A549 (cell line): ENCODE data around the gene TAF5. TPM values are rescaled to one million over a fixed set of nuclear protein-coding genes. Genes with fewer than 3 reads are reported as not detected.

Experiments
- ATAC-seq, 2 experiments: fragments of 200-7000 bp in 1 of 2; fragments of >200 bp in 1 of 2; cut with Nextera tagmentation in 1 of 2; cut with Tn5 transposase in 1 of 2; 3 replicates each; pipeline versions ENCODE4 v1.8.0 to v1.9.1; 2018 to 2020; ENCODE audit warnings: mild to moderate bottlenecking in 1 of 2, moderate library complexity in 1 of 2
- CTCF ChIA-PET: fragments of 300-600 bp; sonication (Branson Sonifier 250); formaldehyde crosslinking; extraction: SDS; loops from one replicate; lab custom pipeline; 2021; ENCODE audit warnings: antibody characterized with exemption, inconsistent platforms; lab: Yijun Ruan, JAX
- POLR2A ChIA-PET: fragments of 350-600 bp; formaldehyde crosslinking; extraction: SDS; loops from one replicate; lab custom pipeline; 2021; ENCODE audit warnings: antibody characterized with exemption, inconsistent platforms; lab: Yijun Ruan, JAX
- DNase-seq, 2 experiments: peaks; one replicate each; pipeline versions ENCODE4 v3.0.0 to v3.0.0-alpha.2; 2011 to 2016; ENCODE audit warnings: low read depth in 1 of 2, low spot score in 1 of 2
- FAIRE-seq: peaks from 2 replicates; lab custom pipeline; 2011; peaks lifted over from hg19 to GRCh38; lab: Jason Lieb, UNC
- H3K27ac ChIP-seq, 2 experiments: fragments of >200 bp; sonication (Bioruptor Twin); formaldehyde crosslinking; 3 replicates each; pipeline ENCODE4 v1.5.1; 2016 to 2017
- H3K4me1 ChIP-seq: fragments of >200 bp; sonication (Bioruptor Twin); formaldehyde crosslinking; 3 replicates; pipeline ENCODE4 v1.6.1; 2016
- H3K4me2 ChIP-seq: fragments of >200 bp; sonication (Bioruptor Twin); formaldehyde crosslinking; 3 replicates; pipeline ENCODE4 v1.6.1; 2016
- H3K4me3 ChIP-seq: fragments of >200 bp; sonication (Bioruptor Twin); formaldehyde crosslinking; 3 replicates; pipeline ENCODE4 v1.5.1; 2016
- H3K9me3 ChIP-seq: fragments of >200 bp; sonication (Bioruptor Twin); formaldehyde crosslinking; 3 replicates; pipeline ENCODE4 v1.6.1; 2016
- BHLHE40 ChIP-seq: IDR thresholded peaks from 2 replicates; pipeline ENCODE4 v1.6.1; 2012; ENCODE audit warnings: low read depth, low read length, inconsistent platforms
- CBX2 ChIP-seq: fragments of 200-600 bp; sonication (generic); IDR thresholded peaks from 2 replicates; pipeline ENCODE4 v1.6.1; 2016; ENCODE audit warnings: low read depth, mild to moderate bottlenecking, borderline replicate concordance
- CBX8 ChIP-seq: fragments of 200-600 bp; sonication (generic); IDR thresholded peaks from 2 replicates; pipeline ENCODE4 v1.6.1; 2016
- CEBPB ChIP-seq, 2 experiments: fragments of >200 bp in 1 of 2; sonication (Bioruptor Twin) in 1 of 2; formaldehyde crosslinking in 1 of 2; IDR thresholded peaks; 2 replicates each; pipeline ENCODE4 v1.6.1; 2012 to 2016
- CHD4 ChIP-seq: fragments of 200-600 bp; sonication (generic); IDR thresholded peaks from 2 replicates; pipeline ENCODE4 v1.6.1; 2016; ENCODE audit warnings: antibody characterized with exemption, mild to moderate bottlenecking, borderline replicate concordance
- EHF ChIP-seq: fragments of 250-450 bp; sonication (Bioruptor Pico); IDR thresholded peaks from 2 replicates; pipeline ENCODE4 v1.5.0; 2020; ENCODE audit warnings: mild to moderate bottlenecking
- ESRRA ChIP-seq: fragments of 150-350 bp; IDR thresholded peaks from 2 replicates; pipeline ENCODE4 v1.6.1; 2014; ENCODE audit warnings: mild to moderate bottlenecking, low read length, borderline replicate concordance
- FOSL2 ChIP-seq, 2 experiments: fragments of 450-650 bp in 1 of 2; fragments of >200 bp in 1 of 2; sonication (Bioruptor Twin) in 1 of 2; formaldehyde crosslinking; IDR thresholded peaks; 2 replicates each; pipeline versions ENCODE4 v1.5.0 to v1.6.1; 2016 to 2020; ENCODE audit warnings: mild to moderate bottlenecking in 1 of 2, moderate library complexity in 1 of 2
- FOXS1 ChIP-seq: fragments of 250-450 bp; sonication (Bioruptor Pico); IDR thresholded peaks from 2 replicates; pipeline ENCODE4 v1.5.0; 2020; ENCODE audit warnings: mild to moderate bottlenecking, moderate library complexity
- GATA3 ChIP-seq: IDR thresholded peaks from 2 replicates; pipeline ENCODE4 v1.6.1; 2012; ENCODE audit warnings: borderline replicate concordance
- HDAC2 ChIP-seq: fragments of 200-600 bp; sonication (generic); IDR thresholded peaks from 2 replicates; pipeline ENCODE4 v1.6.1; 2016
- HOXA7 ChIP-seq: fragments of 250-450 bp; sonication (Bioruptor Pico); IDR thresholded peaks from 2 replicates; pipeline ENCODE4 v1.5.0; 2020; ENCODE audit warnings: mild to moderate bottlenecking, moderate library complexity
- KDM1A ChIP-seq: fragments of 200-600 bp; sonication (generic); IDR thresholded peaks from 2 replicates; pipeline ENCODE4 v1.6.1; 2016; ENCODE audit warnings: low read depth, mild to moderate bottlenecking
- NPAS2 ChIP-seq: fragments of 250-450 bp; sonication (Bioruptor Pico); IDR thresholded peaks from 2 replicates; pipeline ENCODE4 v1.8.0; 2022; ENCODE audit warnings: mild to moderate bottlenecking, moderate library complexity, borderline replicate concordance
- NR3C1 ChIP-seq: fragments of >200 bp; sonication (Bioruptor Twin); formaldehyde crosslinking; IDR thresholded peaks from 3 replicates; pipeline ENCODE4 v1.6.1; 2017
- PHF8 ChIP-seq: fragments of 200-600 bp; sonication (generic); IDR thresholded peaks from 2 replicates; pipeline ENCODE4 v1.6.1; 2016; ENCODE audit warnings: low read depth, mild to moderate bottlenecking, antibody characterized with exemption, moderate library complexity, borderline replicate concordance
- POLR2AphosphoS2 ChIP-seq: conservative IDR thresholded peaks from 2 replicates; pipeline ENCODE4 v1.6.1; 2012; ENCODE audit warnings: low read length, improper control_type of control experiment, inconsistent platforms
- RARB ChIP-seq: fragments of 250-450 bp; sonication (Bioruptor Pico); IDR thresholded peaks from 2 replicates; pipeline ENCODE4 v1.8.0; 2021; ENCODE audit warnings: mild to moderate bottlenecking, moderate library complexity
- RNF2 ChIP-seq: fragments of 200-600 bp; sonication (generic); IDR thresholded peaks from 2 replicates; pipeline ENCODE4 v1.6.1; 2016; ENCODE audit warnings: low read depth, mild to moderate bottlenecking, antibody characterized with exemption, moderate library complexity, borderline replicate concordance
- SREBF2 ChIP-seq: fragments of 450-650 bp; IDR thresholded peaks from 2 replicates; pipeline ENCODE4 v1.6.1; 2014; ENCODE audit warnings: mild to moderate bottlenecking, moderate library complexity
- ZFP36 ChIP-seq: fragments of 450-650 bp; IDR thresholded peaks from 2 replicates; pipeline ENCODE4 v1.6.1; 2014; ENCODE audit warnings: borderline replicate concordance; ENCODE audit not compliant: partially characterized antibody
- ZNF302 ChIP-seq: fragments of 250-450 bp; sonication (Bioruptor Pico); IDR thresholded peaks from 2 replicates; pipeline ENCODE4 v1.9.0; 2021; ENCODE audit warnings: inconsistent platforms, mild to moderate bottlenecking, moderate library complexity
- ZSCAN20 ChIP-seq: fragments of 250-450 bp; sonication (Bioruptor Pico); IDR thresholded peaks from 2 replicates; pipeline ENCODE4 v1.8.0; 2022; ENCODE audit warnings: mild to moderate bottlenecking, moderate library complexity
- WGBS: methylation state at CpG from one replicate; pipeline ENCODE4 v1.1.6; 2017; ENCODE audit errors: missing lambda C conversion rate; 5-methylcytosine and 5-hydroxymethylcytosine counted together
- polyA plus RNA-seq, 4 experiments: library from polyadenylated mRNA; depleted of rRNA in 3 of 4; stranded (reverse); fragments of >200 nt; fragmentation: RNase III in 1 of 4; extraction: RNeasy Plus Mini Kit Qiagen cat#74134 plus additional on column Dnase treatment in 1 of 4; gene quantifications; 2 replicates in 3 of 4; 3 replicates in 1 of 4; pipeline ENCODE4 v1.2.3, GENCODE V29; 2011 to 2017
- TF ChIP-seq, protein P1 (sequence below): fragments of 450-650 bp; IDR thresholded peaks from 2 replicates; pipeline ENCODE4 v1.6.1; 2014; ENCODE audit warnings: antibody characterized with exemption
- TF ChIP-seq, protein P2 (sequence below): fragments of 200-600 bp; sonication (generic); IDR thresholded peaks from 2 replicates; pipeline ENCODE4 v1.6.1; 2016; ENCODE audit warnings: antibody characterized with exemption, mild to moderate bottlenecking, moderate library complexity
- TF ChIP-seq, protein P3 (sequence below): fragments of 250-450 bp; sonication (Bioruptor Pico); IDR thresholded peaks from 2 replicates; pipeline ENCODE4 v1.5.0; 2020; ENCODE audit warnings: low read depth, mild to moderate bottlenecking, moderate library complexity

The TAF5 gene
- polyA plus RNA-seq, 2 of the 4 experiments (the other 2 are of a cell fraction) = 4.1 to 5.3 TPM

DNA sequence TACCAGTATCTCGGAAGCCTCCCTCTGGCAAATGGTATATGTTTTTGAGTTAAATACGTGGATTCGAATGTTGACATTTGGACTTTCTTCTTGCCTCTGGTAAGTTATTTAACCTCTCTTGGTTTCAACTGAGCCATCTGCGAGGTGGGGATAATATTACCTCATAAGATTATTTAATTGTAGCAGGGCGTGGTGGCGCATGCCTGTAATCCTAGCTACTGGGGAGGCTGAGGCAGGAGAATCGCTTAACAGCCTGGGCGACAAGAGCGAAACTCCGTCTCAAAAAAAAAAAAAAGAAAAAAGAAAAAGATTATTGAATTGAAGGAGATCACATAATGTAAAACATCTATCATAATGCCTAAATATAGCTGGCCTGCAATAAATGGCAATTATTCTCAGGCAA, 396 bp upstream of the TAF5 start:
- POLR2A ChIA-PET = interaction anchor here (0.7 to 1.7 kb wide), 7 partner anchors 9 to 213 kb away, joined by 3 to 8 read pairs (median 6); partner anchors contain the start of genes ATP5MK, INA, PCGF6 and PDCD11
- DNase-seq = peak in 1 of 2 experiments; percentile 16
- TF ChIP-seq PHF8 (peak; percentile 52; the same call in 1 of the 2 replicates), CHD4 (no peak)
- Histone ChIP-seq H3K9me3 (no peaks in the 10 kb centered on the region), H3K4me2 (peak overlapping the region; percentile 84), H3K4me3 (peak overlapping the region; percentile 93), H3K4me1 (peaks cover 9% of the 10 kb centered on the region; the same call in 2 of the 3 replicates), H3K27ac (peak overlapping the region; percentile 79 to 95)
- 20% methylated on average over 10 of the region's 10 CpGs for WGBS
- ATAC-seq = no peak; a peak in 1 of 6 replicates
- CTCF ChIA-PET = interaction anchor here (0.9 to 2.9 kb wide), 3 partner anchors 29 to 451 kb away, joined by 3 to 11 read pairs (median 4); partner anchors contain the start of genes ATP5MK and PDCD11
- no peak for FAIRE-seq

DNA sequence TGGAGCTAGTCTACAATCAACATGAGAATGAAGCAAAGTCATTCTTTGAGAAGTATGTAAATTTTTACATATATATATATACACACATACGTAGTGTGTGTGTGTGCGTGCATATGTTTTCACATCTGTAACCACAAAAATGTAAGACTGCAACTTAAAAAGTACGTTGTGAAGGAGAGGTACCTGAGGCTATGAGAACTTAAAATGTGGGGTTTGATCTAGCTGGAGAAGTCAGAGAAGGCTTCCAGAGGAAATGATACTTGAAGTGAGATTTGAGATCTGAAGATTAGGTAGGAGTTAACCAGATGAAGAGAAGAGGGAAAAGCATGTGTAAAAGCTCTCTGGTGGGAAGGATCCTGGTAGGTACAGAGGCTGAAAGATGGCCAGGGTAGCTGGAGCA, 5.8 kb downstream of the TAF5 start:
- ChIA-PET POLR2A (no interaction called here), CTCF (interaction anchor here (0.6 to 1.3 kb wide), 2 partner anchors 8 to 43 kb away, joined by 3 to 5 read pairs; no protein-coding TSS in a partner anchor)
- Histone ChIP-seq H3K4me3 (no peak overlapping the region), H3K4me1 (peaks cover 9% of the 10 kb centered on the region; the same call in 2 of the 3 replicates), H3K9me3 (no peaks in the 10 kb centered on the region), H3K27ac (no peak overlapping the region), H3K4me2 (no peak overlapping the region)
- 87% methylated on average over 3 of the region's 3 CpGs for WGBS
- FAIRE-seq (no peak), ATAC-seq (no peak), DNase-seq (no peak)
- TF ChIP-seq ESRRA (no peak), POLR2AphosphoS2 (no peak), SREBF2 (no peak), CBX8 (no peak), EHF (CRISPR knock-in tag) (no peak), FOSL2 (IDR thresholded peaks at IDR 0.05) (no peak), FOSL2 (CRISPR knock-in tag; IDR thresholded peaks at IDR 0.05) (no peak), BHLHE40 (no peak), GATA3 (no peak), ZSCAN20 (CRISPR knock-in tag) (no peak), CBX2 (no peak)
- TF ChIP-seq, protein P1, sequence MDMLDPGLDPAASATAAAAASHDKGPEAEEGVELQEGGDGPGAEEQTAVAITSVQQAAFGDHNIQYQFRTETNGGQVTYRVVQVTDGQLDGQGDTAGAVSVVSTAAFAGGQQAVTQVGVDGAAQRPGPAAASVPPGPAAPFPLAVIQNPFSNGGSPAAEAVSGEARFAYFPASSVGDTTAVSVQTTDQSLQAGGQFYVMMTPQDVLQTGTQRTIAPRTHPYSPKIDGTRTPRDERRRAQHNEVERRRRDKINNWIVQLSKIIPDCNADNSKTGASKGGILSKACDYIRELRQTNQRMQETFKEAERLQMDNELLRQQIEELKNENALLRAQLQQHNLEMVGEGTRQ = no peak

DNA sequence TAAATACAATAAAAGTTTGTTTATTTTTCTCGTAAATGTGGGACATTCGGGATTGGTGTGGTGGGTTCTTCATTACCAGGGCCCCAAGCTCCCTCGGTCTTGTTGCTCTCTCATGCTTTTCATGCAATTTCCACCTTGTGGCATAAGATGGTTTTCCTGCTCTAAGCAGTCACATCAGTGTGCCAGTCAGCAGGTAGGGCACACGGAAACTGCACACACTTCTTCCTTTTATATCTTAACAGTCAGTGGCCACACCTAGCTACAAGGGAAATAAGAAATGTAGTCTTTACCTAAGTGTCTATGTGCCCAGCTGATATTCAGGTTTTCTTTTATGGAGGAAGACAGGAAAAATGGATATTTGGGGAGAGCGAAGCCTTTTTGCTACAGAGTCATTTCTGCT, 6.5 kb downstream of the TAF5 start:
- no peak overlapping the region for H3K4me2 ChIP-seq
- CTCF ChIA-PET = interaction anchor here (0.8 to 1.3 kb wide), 2 partner anchors 19 to 42 kb away, joined by 3 to 5 read pairs; no protein-coding TSS in a partner anchor
- FAIRE-seq (no peak), DNase-seq (no peak), ATAC-seq (no peak)
- no peaks in the 10 kb centered on the region for H3K9me3 ChIP-seq
- no peak overlapping the region for H3K4me3 ChIP-seq
- POLR2A ChIA-PET = no interaction called here
- H3K27ac ChIP-seq = no peak overlapping the region
- 85% methylated on average over 5 of the region's 5 CpGs for WGBS
- TF ChIP-seq NR3C1 (no peak), HDAC2 (no peak), FOXS1 (CRISPR knock-in tag) (no peak), EHF (CRISPR knock-in tag) (no peak)
- TF ChIP-seq, all 56 proteins: peak for 0
- H3K4me1 ChIP-seq = peaks cover 4% of the 10 kb centered on the region; the same call in 2 of the 3 replicates

DNA sequence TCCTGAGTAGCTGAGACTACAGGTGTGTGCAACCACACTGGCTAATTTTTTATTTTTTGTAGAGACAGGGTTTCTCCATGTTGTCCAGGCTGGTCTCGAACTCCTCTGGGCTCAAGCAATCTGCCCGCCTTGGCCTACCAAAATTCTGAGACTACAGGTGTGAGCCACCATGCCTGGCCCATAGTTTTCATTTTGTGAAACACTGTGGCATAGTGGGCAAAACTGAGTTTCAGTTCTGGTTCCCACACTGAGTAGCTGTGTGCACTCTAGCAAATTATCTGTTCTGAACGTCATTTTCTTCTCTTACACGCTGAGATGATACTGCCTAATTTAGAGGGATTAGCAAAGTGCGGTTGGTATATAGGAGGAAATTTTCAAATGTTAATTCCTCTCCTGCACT, 15.0 kb downstream of the TAF5 start:
- H3K4me1 ChIP-seq = no peaks in the 10 kb centered on the region
- CTCF ChIA-PET = interaction anchor here (1.3 kb wide), 1 partner anchor 13 kb away, joined by 4 read pairs; no protein-coding TSS in a partner anchor
- H3K4me3 ChIP-seq = no peak overlapping the region
- H3K27ac ChIP-seq = no peak overlapping the region
- no peak for DNase-seq
- POLR2A ChIA-PET = no interaction called here
- ATAC-seq = no peak
- H3K9me3 ChIP-seq = no peaks in the 10 kb centered on the region
- WGBS = 93% methylated on average over 5 of the region's 5 CpGs
- no peak for FAIRE-seq
- no peak overlapping the region for H3K4me2 ChIP-seq
- no peak for TF ChIP-seq EHF (CRISPR knock-in tag)
- TF ChIP-seq RNF2 = no peak
- TF ChIP-seq NPAS2 (CRISPR knock-in tag) = no peak
- no peak for TF ChIP-seq CEBPB (IDR thresholded peaks at IDR 0.05)
- TF ChIP-seq, protein P2, sequence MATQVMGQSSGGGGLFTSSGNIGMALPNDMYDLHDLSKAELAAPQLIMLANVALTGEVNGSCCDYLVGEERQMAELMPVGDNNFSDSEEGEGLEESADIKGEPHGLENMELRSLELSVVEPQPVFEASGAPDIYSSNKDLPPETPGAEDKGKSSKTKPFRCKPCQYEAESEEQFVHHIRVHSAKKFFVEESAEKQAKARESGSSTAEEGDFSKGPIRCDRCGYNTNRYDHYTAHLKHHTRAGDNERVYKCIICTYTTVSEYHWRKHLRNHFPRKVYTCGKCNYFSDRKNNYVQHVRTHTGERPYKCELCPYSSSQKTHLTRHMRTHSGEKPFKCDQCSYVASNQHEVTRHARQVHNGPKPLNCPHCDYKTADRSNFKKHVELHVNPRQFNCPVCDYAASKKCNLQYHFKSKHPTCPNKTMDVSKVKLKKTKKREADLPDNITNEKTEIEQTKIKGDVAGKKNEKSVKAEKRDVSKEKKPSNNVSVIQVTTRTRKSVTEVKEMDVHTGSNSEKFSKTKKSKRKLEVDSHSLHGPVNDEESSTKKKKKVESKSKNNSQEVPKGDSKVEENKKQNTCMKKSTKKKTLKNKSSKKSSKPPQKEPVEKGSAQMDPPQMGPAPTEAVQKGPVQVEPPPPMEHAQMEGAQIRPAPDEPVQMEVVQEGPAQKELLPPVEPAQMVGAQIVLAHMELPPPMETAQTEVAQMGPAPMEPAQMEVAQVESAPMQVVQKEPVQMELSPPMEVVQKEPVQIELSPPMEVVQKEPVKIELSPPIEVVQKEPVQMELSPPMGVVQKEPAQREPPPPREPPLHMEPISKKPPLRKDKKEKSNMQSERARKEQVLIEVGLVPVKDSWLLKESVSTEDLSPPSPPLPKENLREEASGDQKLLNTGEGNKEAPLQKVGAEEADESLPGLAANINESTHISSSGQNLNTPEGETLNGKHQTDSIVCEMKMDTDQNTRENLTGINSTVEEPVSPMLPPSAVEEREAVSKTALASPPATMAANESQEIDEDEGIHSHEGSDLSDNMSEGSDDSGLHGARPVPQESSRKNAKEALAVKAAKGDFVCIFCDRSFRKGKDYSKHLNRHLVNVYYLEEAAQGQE = no peak
- TF ChIP-seq HDAC2 = no peak
- TF ChIP-seq HOXA7 = no peak
- TF ChIP-seq GATA3 = no peak
- no peak for TF ChIP-seq RARB (CRISPR knock-in tag)
- TF ChIP-seq ZFP36 = no peak
- TF ChIP-seq, protein P3, sequence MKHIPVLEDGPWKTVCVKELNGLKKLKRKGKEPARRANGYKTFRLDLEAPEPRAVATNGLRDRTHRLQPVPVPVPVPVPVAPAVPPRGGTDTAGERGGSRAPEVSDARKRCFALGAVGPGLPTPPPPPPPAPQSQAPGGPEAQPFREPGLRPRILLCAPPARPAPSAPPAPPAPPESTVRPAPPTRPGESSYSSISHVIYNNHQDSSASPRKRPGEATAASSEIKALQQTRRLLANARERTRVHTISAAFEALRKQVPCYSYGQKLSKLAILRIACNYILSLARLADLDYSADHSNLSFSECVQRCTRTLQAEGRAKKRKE = no peak
- no peak for TF ChIP-seq KDM1A
- TF ChIP-seq ZNF302 (CRISPR knock-in tag) = no peak
